ENCODE results near the gene OR2AE1.
A peak's percentile ranks its signal among the peaks of the same experiment; 100 is the strongest.

Gene OR2AE1

GRCh38 chr7:99839287-99840021 lies 37.4 kb downstream of the OR2AE1 start:
- Mint-ChIP-seq H3K4me3 (no peak overlapping the region), H3K27ac (no peak overlapping the region), H3K36me3 (ENCODE audit: low read depth) (no peaks in the 10 kb centered on the region), H3K4me1 (ENCODE audit: low read depth) (peaks cover 5% of the 10 kb centered on the region), H3K9me3 (no peaks in the 10 kb centered on the region), H3K27me3 (ENCODE audit: low read depth) (peaks cover 4% of the 10 kb centered on the region)

- peak overlapping the region; percentile 71 for H3K27ac Mint-ChIP-seq
- H3K27me3 Mint-ChIP-seq (ENCODE audit: low read depth), result peaks cover 9% of the 10 kb centered on the region
These were observed 39.0 kb downstream of the OR2AE1 start for GRCh38 chr7:99837649-99838361.

GRCh38 chr7:99835189-99835588 lies 41.6 kb downstream of the OR2AE1 start:
- H3K27ac Mint-ChIP-seq, result no peak overlapping the region
- no peak overlapping the region for H3K4me3 Mint-ChIP-seq
- H3K4me1 Mint-ChIP-seq (ENCODE audit: low read depth), result peaks cover 5% of the 10 kb centered on the region
- H3K27me3 Mint-ChIP-seq (ENCODE audit: low read depth), result peaks cover 6% of the 10 kb centered on the region
- H3K9me3 Mint-ChIP-seq, result no peaks in the 10 kb centered on the region
- H3K36me3 Mint-ChIP-seq (ENCODE audit: low read depth), result no peaks in the 10 kb centered on the region

More at GRCh38 chr7:99837649-99838361, 39.0 kb downstream of the OR2AE1 start:
- Mint-ChIP-seq H3K36me3 (ENCODE audit: low read depth) (no peaks in the 10 kb centered on the region), H3K9me3 (no peaks in the 10 kb centered on the region), H3K4me3 (no peak overlapping the region), H3K4me1 (ENCODE audit: low read depth) (peaks cover 5% of the 10 kb centered on the region)

- Mint-ChIP-seq H3K4me3 (no peak overlapping the region), H3K4me1 (ENCODE audit: low read depth) (peaks cover 5% of the 10 kb centered on the region), H3K27me3 (ENCODE audit: low read depth) (peaks cover 6% of the 10 kb centered on the region), H3K27ac (no peak overlapping the region), H3K9me3 (no peaks in the 10 kb centered on the region), H3K36me3 (ENCODE audit: low read depth) (no peaks in the 10 kb centered on the region)
These were observed 42.5 kb downstream of the OR2AE1 start for GRCh38 chr7:99834382-99834781.

GRCh38 chr7:99833289-99833877 lies 43.5 kb downstream of the OR2AE1 start:
- Mint-ChIP-seq H3K9me3 (no peaks in the 10 kb centered on the region), H3K4me1 (ENCODE audit: low read depth) (peaks cover 5% of the 10 kb centered on the region), H3K27ac (no peak overlapping the region), H3K4me3 (no peak overlapping the region), H3K27me3 (ENCODE audit: low read depth) (peaks cover 11% of the 10 kb centered on the region), H3K36me3 (ENCODE audit: low read depth) (no peaks in the 10 kb centered on the region)

DNA sequence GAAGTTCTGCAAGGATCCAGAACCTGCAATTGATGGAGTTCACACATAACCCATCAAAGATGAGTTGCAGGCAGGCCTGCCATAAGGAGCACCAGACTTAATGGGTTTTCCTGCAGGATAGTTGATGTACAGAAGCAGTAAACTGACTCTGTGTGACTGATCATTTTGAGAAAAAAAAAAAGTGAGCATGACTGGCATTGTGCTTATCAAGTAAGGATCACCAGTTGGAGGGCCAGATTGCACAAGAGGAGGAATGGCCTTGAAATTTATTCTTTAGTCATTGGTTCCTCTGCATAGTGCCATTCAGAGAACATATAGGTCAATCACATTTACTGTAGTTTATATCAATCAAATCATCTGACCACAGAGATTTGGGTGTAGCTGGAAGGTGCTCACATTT lies 45.2 kb downstream of the OR2AE1 start:
- Mint-ChIP-seq H3K9me3 (no peaks in the 10 kb centered on the region), H3K27me3 (ENCODE audit: low read depth) (peaks cover 11% of the 10 kb centered on the region), H3K36me3 (ENCODE audit: low read depth) (no peaks in the 10 kb centered on the region), H3K27ac (no peak overlapping the region), H3K4me1 (ENCODE audit: low read depth) (no peaks in the 10 kb centered on the region), H3K4me3 (no peak overlapping the region)

DNA sequence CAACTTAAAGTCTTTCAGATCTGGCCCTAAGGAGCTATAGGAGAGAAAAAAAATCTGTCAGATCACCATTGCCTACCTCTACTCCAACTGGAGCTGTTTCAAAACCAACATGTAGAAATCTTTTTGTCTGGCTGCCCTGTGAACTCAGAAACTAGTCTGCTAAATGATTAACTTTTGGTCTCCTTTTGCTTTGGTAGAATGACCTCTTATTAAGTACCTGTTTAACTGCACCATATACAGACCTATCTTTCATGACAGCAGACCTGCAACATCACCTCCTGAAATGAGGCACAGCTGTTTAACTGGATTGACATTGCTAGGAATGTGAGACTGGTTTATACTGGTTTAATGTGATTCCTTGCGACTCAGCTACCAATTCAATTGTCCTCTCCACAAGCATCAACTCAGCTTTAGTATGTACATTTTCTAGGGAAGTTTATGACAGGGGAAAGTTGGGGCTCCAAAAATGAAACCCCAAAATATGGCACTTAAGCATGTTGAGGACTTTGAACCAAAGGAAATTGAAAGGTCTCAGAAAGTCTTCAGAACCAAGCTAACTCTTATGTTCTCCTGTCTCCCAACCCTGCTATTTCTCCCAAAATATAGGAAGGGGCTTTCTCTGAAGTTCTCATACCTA lies 47.2 kb downstream of the OR2AE1 start:
- Mint-ChIP-seq H3K4me3 (no peak overlapping the region), H3K36me3 (ENCODE audit: low read depth) (no peaks in the 10 kb centered on the region), H3K4me1 (ENCODE audit: low read depth) (no peaks in the 10 kb centered on the region), H3K27ac (no peak overlapping the region), H3K27me3 (ENCODE audit: low read depth) (peaks cover 11% of the 10 kb centered on the region), H3K9me3 (no peaks in the 10 kb centered on the region)

DNA sequence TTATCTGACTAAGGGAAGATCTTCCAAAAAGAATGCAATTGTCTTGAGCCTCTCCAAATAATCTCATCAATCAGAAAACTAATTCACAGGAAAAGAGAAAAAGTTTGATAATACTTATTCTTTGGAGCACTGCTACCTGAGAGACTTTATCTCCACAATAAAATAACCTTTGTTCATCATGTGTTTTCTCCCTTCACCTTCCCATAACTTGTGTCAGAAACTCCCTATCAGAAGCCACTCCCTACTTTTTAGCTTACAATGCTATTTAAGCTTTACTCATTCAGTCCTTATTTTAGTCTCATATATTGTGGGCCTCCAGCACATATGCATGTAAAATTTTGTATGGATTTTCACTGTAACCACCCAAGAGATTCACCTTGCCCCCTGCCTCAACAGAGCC lies 48.0 kb downstream of the OR2AE1 start:
- Mint-ChIP-seq H3K27me3 (ENCODE audit: low read depth) (peaks cover 5% of the 10 kb centered on the region), H3K4me3 (no peak overlapping the region), H3K4me1 (ENCODE audit: low read depth) (no peaks in the 10 kb centered on the region), H3K36me3 (ENCODE audit: low read depth) (no peaks in the 10 kb centered on the region), H3K27ac (no peak overlapping the region), H3K9me3 (no peaks in the 10 kb centered on the region)

GRCh38 chr7:99827040-99827778 lies 49.6 kb downstream of the OR2AE1 start:
- no peak overlapping the region for H3K27ac Mint-ChIP-seq
- no peaks in the 10 kb centered on the region for H3K9me3 Mint-ChIP-seq
- H3K4me1 Mint-ChIP-seq (ENCODE audit: low read depth), result no peaks in the 10 kb centered on the region
- H3K4me3 Mint-ChIP-seq, result no peak overlapping the region
- H3K36me3 Mint-ChIP-seq (ENCODE audit: low read depth), result no peaks in the 10 kb centered on the region
- peaks cover 6% of the 10 kb centered on the region for H3K27me3 Mint-ChIP-seq (ENCODE audit: low read depth)
